K562 (cell line): Measurements from ENCODE around the gene S100A7A. TPM values are rescaled to one million over a fixed set of nuclear protein-coding genes. Genes with fewer than 3 reads are reported as not detected.

ENCODE experiments used
- ADNP ChIP-seq: fragments of 200-800 bp; sonication (Bioruptor generic); IDR thresholded peaks from 2 replicates; pipeline ENCODE4 v1.6.1; 2016; ENCODE audit warnings: missing genetic modification characterization, missing compliant biosample characterization
- ATF2 ChIP-seq: sonication (generic); formaldehyde crosslinking; IDR thresholded peaks from 2 replicates; pipeline ENCODE4 v1.8.1; 2022; ENCODE audit warnings: missing genetic modification reagents
- CSDE1 ChIP-seq, 2 experiments: fragments of 450-650 bp; IDR thresholded peaks; 2 replicates each; pipeline ENCODE4 v1.6.1; 2016; ENCODE audit warnings: mild to moderate bottlenecking in 1 of 2
- DDX20 ChIP-seq: fragments of 450-650 bp; IDR thresholded peaks from 2 replicates; pipeline ENCODE4 v1.6.1; 2016; ENCODE audit warnings: missing genetic modification characterization, low read depth, mild to moderate bottlenecking, missing compliant biosample characterization, moderate library complexity
- ELF1 ChIP-seq: fragments of 200-800 bp; sonication (Bioruptor generic); IDR thresholded peaks from 2 replicates; pipeline ENCODE4 v1.6.1; 2016; ENCODE audit warnings: missing genetic modification characterization, missing compliant biosample characterization
- FIP1L1 ChIP-seq: fragments of 200-400 bp; formaldehyde crosslinking; IDR thresholded peaks from 2 replicates; pipeline ENCODE4 v1.6.1; 2018; ENCODE audit warnings: mild to moderate bottlenecking, low read depth, low read length; ENCODE audit not compliant: poor library complexity, severe bottlenecking
- HSF4 ChIP-seq: fragments of 250-450 bp; sonication (Bioruptor Pico); IDR thresholded peaks from 2 replicates; pipeline ENCODE4 v2.1.2; 2022; ENCODE audit warnings: mild to moderate bottlenecking, moderate library complexity, borderline replicate concordance
- NFE2L1 ChIP-seq: fragments of 450-650 bp; IDR thresholded peaks from 2 replicates; pipeline ENCODE4 v1.6.1; 2016; ENCODE audit warnings: missing genetic modification characterization, low read depth, mild to moderate bottlenecking, missing compliant biosample characterization, moderate library complexity, borderline replicate concordance
- NFYB ChIP-seq: IDR thresholded peaks from 2 replicates; pipeline ENCODE4 v1.6.1; 2011; ENCODE audit warnings: mild to moderate bottlenecking, moderate library complexity; ENCODE audit not compliant: insufficient read length; ENCODE audit errors: extremely low read depth
- ZC3H4 ChIP-seq: sonication (generic); formaldehyde crosslinking; IDR thresholded peaks from 2 replicates; pipeline ENCODE4 v1.9.0; 2021; ENCODE audit warnings: missing genetic modification reagents, borderline replicate concordance
- ZFP36 ChIP-seq: fragments of 150-350 bp; IDR thresholded peaks from 2 replicates; pipeline ENCODE4 v1.6.1; 2018; ENCODE audit warnings: low read length, low read depth; ENCODE audit not compliant: partially characterized antibody
- ZNF280B ChIP-seq: fragments of 250-450 bp; sonication (Bioruptor Pico); IDR thresholded peaks from 2 replicates; pipeline ENCODE4 v1.5.1; 2021; ENCODE audit warnings: mild to moderate bottlenecking
- ZNF589 ChIP-seq: fragments of 200-800 bp; sonication (Bioruptor generic); IDR thresholded peaks from 2 replicates; pipeline ENCODE4 v1.6.1; 2016; ENCODE audit warnings: low read depth, missing genetic modification characterization, missing compliant biosample characterization
- ZNF766 ChIP-seq: fragments of 200-800 bp; sonication (Bioruptor generic); conservative IDR thresholded peaks from 2 replicates; pipeline ENCODE4 v1.6.1; 2016; ENCODE audit warnings: missing genetic modification characterization, missing compliant biosample characterization
- polyA plus RNA-seq, 8 experiments: library from polyadenylated mRNA; depleted of rRNA in 4 of 8; stranded (reverse) in 5 of 8; unstranded in 3 of 8; fragments of >200 nt; fragmentation: Nextera tagmentation in 2 of 8; fragmentation: Illumina TruSeq in 1 of 8; extraction: Ambion mirVana in 2 of 8; extraction: Trizol in 1 of 8; gene quantifications; 2 replicates each; pipeline versions ENCODE4 v1.2.1 to v1.2.3, GENCODE V29; 2011 to 2014; ENCODE audit warnings: inconsistent platforms in 1 of 8, missing spikeins in 1 of 8
- total RNA-seq, 7 experiments: library from RNA; depleted of rRNA in 6 of 7; stranded (reverse); fragments of >200 nt in 6 of 7; fragmentation: Illumina TruSeq in 2 of 7; extraction: Trizol in 2 of 7; gene quantifications; 2 replicates each; pipeline versions ENCODE4 v1.2.1 to v1.2.3, GENCODE V29; 2011 to 2021; ENCODE audit warnings: low replicate concordance in 1 of 7
- TF ChIP-seq, protein P1 (sequence below), 2 experiments: fragments of 150-350 bp in 1 of 2; IDR thresholded peaks; 2 replicates each; pipeline ENCODE4 v1.6.1; 2012 to 2016; ENCODE audit warnings: low read depth in 2 of 2, low read length in 2 of 2, mild to moderate bottlenecking in 1 of 2, moderate library complexity in 1 of 2

The S100A7A gene
- total and polyA plus RNA-seq, 9 of the 15 experiments (the other 6 are each of a cell fraction or from before 2014, with no cell fraction given) = not detected

DNA sequence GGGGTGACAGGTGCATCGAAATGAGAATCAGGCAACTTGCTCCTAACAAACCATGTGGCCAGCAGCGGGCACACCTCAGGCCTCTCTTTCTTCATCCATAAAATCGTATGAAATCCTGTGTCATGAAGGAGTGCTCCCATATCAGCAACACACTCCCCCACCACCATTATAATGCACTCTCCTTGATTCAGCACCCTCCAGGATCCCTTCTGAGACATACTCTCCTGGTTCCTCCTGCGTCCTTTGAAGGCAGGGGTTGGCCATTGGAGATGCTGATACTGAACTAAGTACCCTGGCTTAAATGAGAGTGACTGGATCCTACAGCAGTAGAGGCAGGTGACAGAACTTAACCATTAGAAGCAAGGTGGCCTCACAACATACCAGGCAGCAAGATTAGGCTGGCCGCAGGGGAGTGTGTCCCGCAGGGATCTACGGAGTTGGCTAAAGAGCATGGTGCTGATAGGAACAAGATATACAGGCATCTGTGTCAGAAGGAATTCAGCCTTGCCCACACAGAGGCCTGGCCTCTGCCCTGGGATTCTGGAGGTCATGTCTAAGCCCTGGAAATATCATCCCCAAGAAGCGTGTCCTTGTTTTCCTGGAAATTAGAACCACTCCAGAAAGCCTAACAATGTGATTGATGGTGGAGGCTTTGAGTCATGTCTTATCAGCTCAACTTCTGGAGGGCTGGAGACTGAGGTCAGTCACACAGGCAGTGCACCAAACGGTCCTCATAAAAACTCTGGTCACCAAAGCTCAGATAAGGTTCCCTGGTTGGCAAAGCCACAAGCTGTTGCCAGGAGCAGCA is 16.8 kb downstream of the S100A7A start (continued):
- no peak for TF ChIP-seq ATF2 (CRISPR knock-in tag)
- no peak for TF ChIP-seq ADNP (tag)
- no peak for TF ChIP-seq ZC3H4
- no peak for TF ChIP-seq HSF4
- TF ChIP-seq FIP1L1 = no peak
- TF ChIP-seq ZFP36 = no peak
- TF ChIP-seq DDX20 (tag) = no peak
- no peak for TF ChIP-seq NFYB
- TF ChIP-seq ZNF589 = peak; percentile 77
- no peak for TF ChIP-seq ZNF280B
- no peak for TF ChIP-seq ELF1 (tag)
- TF ChIP-seq, protein P1, sequence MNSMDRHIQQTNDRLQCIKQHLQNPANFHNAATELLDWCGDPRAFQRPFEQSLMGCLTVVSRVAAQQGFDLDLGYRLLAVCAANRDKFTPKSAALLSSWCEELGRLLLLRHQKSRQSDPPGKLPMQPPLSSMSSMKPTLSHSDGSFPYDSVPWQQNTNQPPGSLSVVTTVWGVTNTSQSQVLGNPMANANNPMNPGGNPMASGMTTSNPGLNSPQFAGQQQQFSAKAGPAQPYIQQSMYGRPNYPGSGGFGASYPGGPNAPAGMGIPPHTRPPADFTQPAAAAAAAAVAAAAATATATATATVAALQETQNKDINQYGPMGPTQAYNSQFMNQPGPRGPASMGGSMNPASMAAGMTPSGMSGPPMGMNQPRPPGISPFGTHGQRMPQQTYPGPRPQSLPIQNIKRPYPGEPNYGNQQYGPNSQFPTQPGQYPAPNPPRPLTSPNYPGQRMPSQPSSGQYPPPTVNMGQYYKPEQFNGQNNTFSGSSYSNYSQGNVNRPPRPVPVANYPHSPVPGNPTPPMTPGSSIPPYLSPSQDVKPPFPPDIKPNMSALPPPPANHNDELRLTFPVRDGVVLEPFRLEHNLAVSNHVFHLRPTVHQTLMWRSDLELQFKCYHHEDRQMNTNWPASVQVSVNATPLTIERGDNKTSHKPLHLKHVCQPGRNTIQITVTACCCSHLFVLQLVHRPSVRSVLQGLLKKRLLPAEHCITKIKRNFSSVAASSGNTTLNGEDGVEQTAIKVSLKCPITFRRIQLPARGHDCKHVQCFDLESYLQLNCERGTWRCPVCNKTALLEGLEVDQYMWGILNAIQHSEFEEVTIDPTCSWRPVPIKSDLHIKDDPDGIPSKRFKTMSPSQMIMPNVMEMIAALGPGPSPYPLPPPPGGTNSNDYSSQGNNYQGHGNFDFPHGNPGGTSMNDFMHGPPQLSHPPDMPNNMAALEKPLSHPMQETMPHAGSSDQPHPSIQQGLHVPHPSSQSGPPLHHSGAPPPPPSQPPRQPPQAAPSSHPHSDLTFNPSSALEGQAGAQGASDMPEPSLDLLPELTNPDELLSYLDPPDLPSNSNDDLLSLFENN (IDR thresholded peaks at IDR 0.05; ENCODE audit: low read depth in 2 of 2, low read length in 2 of 2) = peak in 1 of 2 experiments; percentile 48; a peak in 1 of 4 replicates
- no peak for TF ChIP-seq NFE2L1 (tag)
- TF ChIP-seq ZNF766 (CRISPR knock-in tag) = peak; percentile 55
- no peak for TF ChIP-seq CSDE1 (IDR thresholded peaks at IDR 0.05)
